HCT116 (cell line): Measurements from ENCODE around the gene CCDC40. TPM values are rescaled to one million over a fixed set of nuclear protein-coding genes. Genes with fewer than 3 reads are reported as not detected.

Experiments used
- ATAC-seq: fragments of 200-7000 bp; cut with Tn5 transposase; 2 replicates; pipeline ENCODE4 v1.9.1; 2020; ENCODE audit warnings: mild to moderate bottlenecking, moderate library complexity
- BruUV-seq: library from RNA; stranded (reverse); fragments of 400-500 nt; replicated peaks from 2 replicates; lab custom pipeline; 2021; lab: Mats Ljungman, UMichigan
- CTCF ChIA-PET: fragments of 300-600 bp; sonication (Branson Sonifier 250); formaldehyde crosslinking; loops from one replicate; lab custom pipeline; 2021; ENCODE audit warnings: antibody characterized with exemption; lab: Charles Lee
- POLR2A ChIA-PET: fragments of 300-600, 350-600 bp; sonication (Branson Sonifier 250); formaldehyde crosslinking; loops from one replicate; lab custom pipeline; 2021; ENCODE audit warnings: antibody characterized with exemption; lab: Charles Lee
- RAD21 ChIA-PET, 2 experiments: fragments of 300-600 bp; sonication (Branson Sonifier 250); formaldehyde crosslinking; loops; one replicate each; lab custom pipeline; 2023; ENCODE audit warnings: low total read pairs in 2 of 2; ENCODE audit not compliant: uncharacterized antibody in 2 of 2, unreplicated experiment in 2 of 2, low non-redundant PET in 1 of 2; lab: Charles Lee
- DNase-seq: peaks from one replicate; pipeline ENCODE4 v3.0.0-alpha.2; 2010; ENCODE audit warnings: low read depth, low spot score
- H2AFZ ChIP-seq: fragments of 200-600 bp; shearing (Covaris generic), sonication (generic); 2 replicates; pipeline ENCODE4 v1.6.1; 2017; ENCODE audit warnings: low read depth, mixed run types, mixed read lengths, antibody characterized with exemption, low read length; ENCODE audit not compliant: poor library complexity, severe bottlenecking
- H3K27ac ChIP-seq: 2 replicates; pipeline ENCODE4 v1.5.1; 2012; ENCODE audit warnings: low read depth, low read length
- H3K27me3 ChIP-seq: fragments of 200-600 bp; sonication (generic); 2 replicates; pipeline ENCODE4 v1.6.1; 2016; ENCODE audit warnings: mixed run types, low read length, mixed read lengths; ENCODE audit not compliant: insufficient read depth
- H3K36me3 ChIP-seq, 2 experiments: fragments of 200-500 bp in 1 of 2; fragments of 200-600 bp in 1 of 2; sonication (Bioruptor generic) in 1 of 2; sonication (generic) in 1 of 2; 2 replicates each; pipeline versions ENCODE4 v1.5.1 to v1.6.1; 2014 to 2016; ENCODE audit warnings: low read length in 2 of 2, inconsistent platforms in 1 of 2, mixed read lengths in 1 of 2, mixed run types in 1 of 2; ENCODE audit not compliant: insufficient read depth in 2 of 2, control insufficient read depth in 1 of 2
- H3K4me1 ChIP-seq, 2 experiments: fragments of 200-600 bp in 1 of 2; sonication (generic) in 1 of 2; 2 replicates each; pipeline versions ENCODE4 v1.5.1 to v1.6.1; 2012 to 2017; ENCODE audit warnings: low read length in 2 of 2, inconsistent platforms in 1 of 2, mild to moderate bottlenecking in 1 of 2, mixed read lengths in 1 of 2, mixed run types in 1 of 2, moderate library complexity in 1 of 2; ENCODE audit not compliant: insufficient read depth in 2 of 2, control insufficient read depth in 1 of 2
- H3K4me2 ChIP-seq: fragments of 200-600 bp; sonication (generic); 2 replicates; pipeline ENCODE4 v1.6.1; 2017; ENCODE audit warnings: mixed run types, low read length, mixed read lengths
- H3K4me3 ChIP-seq, 2 experiments: fragments of 200-600 bp in 1 of 2; sonication (generic) in 1 of 2; replicated peaks in 1 of 2; 2 replicates each; pipeline ENCODE4 v1.5.1; 2011 to 2016; ENCODE audit warnings: low read length in 2 of 2, control low read depth in 1 of 2, low read depth in 1 of 2, mild to moderate bottlenecking in 1 of 2, mixed read lengths in 1 of 2, mixed run types in 1 of 2
- H3K79me2 ChIP-seq: fragments of 200-600 bp; sonication (generic); 2 replicates; pipeline ENCODE4 v1.6.1; 2017; ENCODE audit warnings: mild to moderate bottlenecking, mixed run types, low read length, moderate library complexity, mixed read lengths; ENCODE audit not compliant: insufficient read depth
- H3K9ac ChIP-seq: fragments of 200-600 bp; sonication (generic); 2 replicates; pipeline ENCODE4 v1.6.1; 2016; ENCODE audit warnings: low read length, mixed read lengths
- H3K9me2 ChIP-seq: fragments of 200-600 bp; sonication (generic), shearing (Covaris generic); 2 replicates; pipeline ENCODE4 v1.6.1; 2017; ENCODE audit warnings: mixed run types, mild to moderate bottlenecking, moderate library complexity; ENCODE audit not compliant: insufficient read depth
- H3K9me3 ChIP-seq, 2 experiments: fragments of 200-500 bp in 1 of 2; fragments of 200-600 bp in 1 of 2; sonication (Bioruptor generic) in 1 of 2; sonication (generic) in 1 of 2; 2 replicates each; pipeline ENCODE4 v1.6.1; 2014 to 2017; ENCODE audit warnings: low read length in 2 of 2, mixed read lengths in 2 of 2, inconsistent platforms in 1 of 2, low read depth in 1 of 2, mild to moderate bottlenecking in 1 of 2, mixed run types in 1 of 2, moderate library complexity in 1 of 2; ENCODE audit not compliant: control insufficient read depth in 1 of 2, insufficient read depth in 1 of 2
- H4K20me1 ChIP-seq: fragments of 200-600 bp; sonication (generic), shearing (Covaris generic); 2 replicates; pipeline ENCODE4 v1.6.1; 2017; ENCODE audit warnings: mixed run types, mild to moderate bottlenecking, moderate library complexity; ENCODE audit not compliant: insufficient read depth
- CBX3 ChIP-seq: IDR thresholded peaks from 2 replicates; pipeline ENCODE4 v1.6.1; 2012; ENCODE audit warnings: low read depth
- CEBPB ChIP-seq: IDR thresholded peaks from 2 replicates; pipeline ENCODE4 v1.6.1; 2012; ENCODE audit warnings: low read depth
- EZH2 ChIP-seq: fragments of 200-600 bp; sonication (generic); IDR thresholded peaks from 2 replicates; pipeline ENCODE4 v1.6.1; 2017; ENCODE audit warnings: antibody characterized with exemption, mixed run types
- EZH2phosphoT487 ChIP-seq: fragments of 200-600 bp; IDR thresholded peaks from 2 replicates; pipeline ENCODE4 v1.6.1; 2018; ENCODE audit warnings: antibody characterized with exemption, borderline replicate concordance
- FOSL1 ChIP-seq: IDR thresholded peaks from 2 replicates; pipeline ENCODE4 v1.6.1; 2012; ENCODE audit warnings: low read depth
- JUND ChIP-seq: IDR thresholded peaks from 2 replicates; pipeline ENCODE4 v1.6.1; 2012
- MAX ChIP-seq: IDR thresholded peaks from 2 replicates; pipeline ENCODE4 v1.6.1; 2012
- RAD21 ChIP-seq: IDR thresholded peaks from 2 replicates; pipeline ENCODE4 v1.6.1; 2012; ENCODE audit warnings: low read depth, mild to moderate bottlenecking
- SP1 ChIP-seq: IDR thresholded peaks from 2 replicates; pipeline ENCODE4 v1.6.1; 2012; ENCODE audit warnings: low read depth
- SRF ChIP-seq: IDR thresholded peaks from 2 replicates; pipeline ENCODE4 v1.6.1; 2012; ENCODE audit warnings: low read depth
- TCF7L2 ChIP-seq: IDR thresholded peaks from 2 replicates; pipeline ENCODE4 v1.7.0; 2011; ENCODE audit warnings: borderline replicate concordance, inconsistent platforms; ENCODE audit not compliant: insufficient read depth, insufficient read length; ENCODE audit errors: extremely low read depth
- ZFX ChIP-seq: fragments of 450-650 bp; IDR thresholded peaks from 2 replicates; pipeline ENCODE4 v1.6.1; 2017
- ZNF274 ChIP-seq: fragments of 200-500 bp; sonication (Bioruptor generic); IDR thresholded peaks from 2 replicates; pipeline ENCODE4 v1.6.1; 2014; ENCODE audit warnings: mild to moderate bottlenecking, low read depth, low read length, inconsistent platforms
- intact Hi-C: fragments of 100-400 bp; cut with micrococcal nuclease; formaldehyde crosslinking; loops from 2 replicates; pipeline ENCODE4 v1.10.0; 2022
- total RNA-seq: library from RNA; stranded (reverse); gene quantifications from one replicate; pipeline ENCODE4 v1.2.1, GENCODE V29; 2021; ENCODE audit not compliant: unreplicated experiment
- TF ChIP-seq, protein P1 (sequence below): IDR thresholded peaks from 2 replicates; pipeline ENCODE4 v1.6.1; 2012; ENCODE audit warnings: low read depth

Gene CCDC40
- total RNA-seq, 1 experiment from 2014 or later: 10.3 TPM

GRCh38 chr17:80025140-80025539, 11.3 kb upstream of the CCDC40 start:
- intact Hi-C loops: no loop called here
- Histone ChIP-seq H3K27me3 (no peaks in the 10 kb centered on the region), H3K4me3 (no peak overlapping the region), H4K20me1 (no peaks in the 10 kb centered on the region), H3K9me2 (no peaks in the 10 kb centered on the region), H3K4me1 (peaks cover 0 to 11% of the 10 kb centered on the region in 2 experiments; a peak in 2 of 4 replicates), H3K27ac (no peak overlapping the region), H3K9me3 (no peaks in the 10 kb centered on the region), H3K4me2 (no peak overlapping the region), H3K9ac (no peak overlapping the region)
- ATAC-seq (no peak), DNase-seq (no peak)
- RAD21 ChIA-PET: no interaction called here
- POLR2A ChIA-PET: no interaction called here
- CTCF ChIA-PET: interaction anchor here (4.8 kb wide), 1 partner anchor 17 kb away, joined by 19 read pairs; no protein-coding TSS in a partner anchor
- TF ChIP-seq RAD21: no peak
- TF ChIP-seq SP1: no peak
- no peak for TF ChIP-seq CEBPB
- TF ChIP-seq, protein P1, sequence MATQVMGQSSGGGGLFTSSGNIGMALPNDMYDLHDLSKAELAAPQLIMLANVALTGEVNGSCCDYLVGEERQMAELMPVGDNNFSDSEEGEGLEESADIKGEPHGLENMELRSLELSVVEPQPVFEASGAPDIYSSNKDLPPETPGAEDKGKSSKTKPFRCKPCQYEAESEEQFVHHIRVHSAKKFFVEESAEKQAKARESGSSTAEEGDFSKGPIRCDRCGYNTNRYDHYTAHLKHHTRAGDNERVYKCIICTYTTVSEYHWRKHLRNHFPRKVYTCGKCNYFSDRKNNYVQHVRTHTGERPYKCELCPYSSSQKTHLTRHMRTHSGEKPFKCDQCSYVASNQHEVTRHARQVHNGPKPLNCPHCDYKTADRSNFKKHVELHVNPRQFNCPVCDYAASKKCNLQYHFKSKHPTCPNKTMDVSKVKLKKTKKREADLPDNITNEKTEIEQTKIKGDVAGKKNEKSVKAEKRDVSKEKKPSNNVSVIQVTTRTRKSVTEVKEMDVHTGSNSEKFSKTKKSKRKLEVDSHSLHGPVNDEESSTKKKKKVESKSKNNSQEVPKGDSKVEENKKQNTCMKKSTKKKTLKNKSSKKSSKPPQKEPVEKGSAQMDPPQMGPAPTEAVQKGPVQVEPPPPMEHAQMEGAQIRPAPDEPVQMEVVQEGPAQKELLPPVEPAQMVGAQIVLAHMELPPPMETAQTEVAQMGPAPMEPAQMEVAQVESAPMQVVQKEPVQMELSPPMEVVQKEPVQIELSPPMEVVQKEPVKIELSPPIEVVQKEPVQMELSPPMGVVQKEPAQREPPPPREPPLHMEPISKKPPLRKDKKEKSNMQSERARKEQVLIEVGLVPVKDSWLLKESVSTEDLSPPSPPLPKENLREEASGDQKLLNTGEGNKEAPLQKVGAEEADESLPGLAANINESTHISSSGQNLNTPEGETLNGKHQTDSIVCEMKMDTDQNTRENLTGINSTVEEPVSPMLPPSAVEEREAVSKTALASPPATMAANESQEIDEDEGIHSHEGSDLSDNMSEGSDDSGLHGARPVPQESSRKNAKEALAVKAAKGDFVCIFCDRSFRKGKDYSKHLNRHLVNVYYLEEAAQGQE: no peak
- TF ChIP-seq ZFX: no peak
- no peak for TF ChIP-seq TCF7L2
- no peak for TF ChIP-seq MAX
- TF ChIP-seq SRF: no peak
- TF ChIP-seq JUND: no peak
- TF ChIP-seq CBX3: no peak
- no peak for TF ChIP-seq FOSL1
- no peak for TF ChIP-seq ZNF274
- TF ChIP-seq EZH2phosphoT487: no peak
- no peak for TF ChIP-seq EZH2
- TF ChIP-seq, all 23 proteins: peak for 0
- Histone ChIP-seq H3K79me2 (peaks cover 5% of the 10 kb centered on the region; the same call in 1 of the 2 replicates), H2AFZ (no peak overlapping the region), H3K36me3 (no peaks in the 10 kb centered on the region)
- BruUV-seq: no TSS peak
